ENCODE measurements around the gene DGKB. TPM values are rescaled to one million over a fixed set of nuclear protein-coding genes. Genes with fewer than 3 reads are reported as not detected.

DGKB gene
- total and polyA plus RNA-seq, 2 of the 8 experiments (the other 6 are each of a cell fraction or from before 2014, with no cell fraction given) = 1.9 to 2.6 TPM

DNA sequence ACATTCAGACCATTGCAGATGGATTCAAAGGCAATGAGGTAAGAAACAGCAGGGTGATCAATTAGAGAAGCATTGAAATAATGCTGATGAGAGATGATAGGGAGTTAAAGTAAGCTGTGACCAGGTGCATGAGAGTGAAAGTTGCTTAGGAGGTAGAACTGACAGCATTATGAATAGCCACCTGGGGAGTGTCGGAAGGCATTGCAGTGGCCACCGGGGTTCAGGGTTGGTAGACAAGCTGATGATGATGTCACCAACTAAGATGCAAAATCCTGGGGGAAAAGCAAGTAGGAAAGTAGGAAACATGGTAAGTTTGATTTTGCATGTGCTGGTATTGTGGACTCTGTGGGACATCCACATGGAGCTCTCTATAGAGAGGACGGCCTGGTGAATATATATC is 701.2 kb downstream of the DGKB start:
- H4K5ac ChIP-seq (ENCODE audit: insufficient read length, low read depth, low read length) = no peak overlapping the region
- no peak overlapping the region for H4K8ac ChIP-seq (ENCODE audit: extremely low read depth, insufficient read depth, low read length)
- peaks cover 0 to 2% (median 0%) of the 10 kb centered on the region in 4 experiments; a peak in 1 of 7 replicates for H3K4me1 ChIP-seq (replicated peaks in 1 of 4; ENCODE audit: control insufficient read depth in 3 of 4, insufficient read depth in 4 of 4, low read length in 3 of 4)
- H2BK120ac ChIP-seq (replicated peaks; ENCODE audit: low read depth, low read length) = no peak overlapping the region
- no peak overlapping the region for H2AK5ac ChIP-seq (ENCODE audit: low read depth, low read length)
- H2BK15ac ChIP-seq (ENCODE audit: low read length) = no peak overlapping the region
- H2BK20ac ChIP-seq (ENCODE audit: low read length) = no peak overlapping the region
- 89% methylated on average over 3 of the region's 3 CpGs; no CpG with 5 or more reads in 1 of the 2 experiments for WGBS, 2 experiments (ENCODE audit: extremely low coverage in 1 of 2, insufficient coverage in 1 of 2, insufficient read length in 1 of 2, insufficient replicate concordance in 2 of 2, low coverage in 1 of 2, low lambda C conversion rate in 2 of 2, missing lambda C conversion rate in 1 of 2)
- H4K91ac ChIP-seq (replicated peaks; ENCODE audit: insufficient read length, low read length) = no peak overlapping the region
- FAIRE-seq (no peak), DNase-seq (ENCODE audit: low read depth in 1 of 2, low spot score in 2 of 2) (no peak)
- POLR2A ChIA-PET (ENCODE audit: partially characterized antibody) = no interaction called here
- no peak overlapping the region for H3K23ac ChIP-seq (ENCODE audit: insufficient read length)
- no peak overlapping the region for H3K56ac ChIP-seq (replicated peaks; ENCODE audit: insufficient read length, low read depth, low read length)
- H3K9ac ChIP-seq (replicated peaks in 1 of 4; ENCODE audit: extremely low read depth in 1 of 4, low read depth in 3 of 4, low read length in 3 of 4) = no peak overlapping the region
- CTCF ChIA-PET (ENCODE audit: partially characterized antibody) = interaction anchor here (1.0 kb wide), 3 partner anchors 17 to 257 kb away, joined by 3 to 4 read pairs (median 3); no protein-coding TSS in a partner anchor
- H3K79me1 ChIP-seq (ENCODE audit: low read depth, low read length) = no peaks in the 10 kb centered on the region
- no peak overlapping the region for H3K4me3 ChIP-seq (ENCODE audit: extremely low read depth in 1 of 4, insufficient read depth in 2 of 4, low read depth in 3 of 4, low read length in 4 of 4)
- no peak overlapping the region for H2BK5ac ChIP-seq (ENCODE audit: low read depth, low read length)
- no peak overlapping the region for H2AFZ ChIP-seq (ENCODE audit: low read length)
- H3K14ac ChIP-seq (ENCODE audit: insufficient read length) = no peak overlapping the region
- no peaks in the 10 kb centered on the region for H3K79me2 ChIP-seq (ENCODE audit: control insufficient read depth in 1 of 2, insufficient read depth in 2 of 2, low read length in 2 of 2)
- no peaks in the 10 kb centered on the region for H4K20me1 ChIP-seq (replicated peaks in 1 of 2; ENCODE audit: control insufficient read depth in 1 of 2, insufficient read depth in 2 of 2, low read length in 2 of 2)
- H3K27me3 ChIP-seq (replicated peaks in 1 of 4; ENCODE audit: control insufficient read depth in 3 of 4, extremely low read depth in 1 of 4, insufficient read depth in 3 of 4, low read length in 3 of 4) = no peaks in the 10 kb centered on the region
- no peak overlapping the region for H3K27ac ChIP-seq (ENCODE audit: low read depth, low read length)
- H3K4ac ChIP-seq (replicated peaks; ENCODE audit: insufficient read length, low read depth, low read length) = no peak overlapping the region
- H3K36me3 ChIP-seq (ENCODE audit: control insufficient read depth in 2 of 4, insufficient read depth in 4 of 4, low read length in 3 of 4) = no peaks in the 10 kb centered on the region
- no peaks in the 10 kb centered on the region for H3K9me3 ChIP-seq (ENCODE audit: insufficient read depth in 2 of 2, low read depth in 1 of 2, low read length in 1 of 2)
- H3K18ac ChIP-seq (ENCODE audit: extremely low read depth, low read length) = no peak overlapping the region
- H2BK12ac ChIP-seq (ENCODE audit: low read depth, low read length) = no peak overlapping the region
- H3K4me2 ChIP-seq (ENCODE audit: insufficient read depth in 1 of 2, low read depth in 2 of 2, low read length in 2 of 2) = no peak overlapping the region
- no peaks in the 10 kb centered on the region for H3K23me2 ChIP-seq (ENCODE audit: low read depth, low read length)

All from H1 (cell line).